ENCODE measurements around the gene TEX19.
"Not testable (repeated sequence)": the region's sequence is repeated elsewhere in the genome, so short reads cannot be mapped to it uniquely, and the experiment has no call there.

TEX19 gene

GRCh38 chr17:82408288-82408937 lies 49.4 kb downstream of the TEX19 start:
- TF ChIP-seq FOXK2 (IDR thresholded peaks at IDR 0.05) (no peak), FOXA1 (IDR thresholded peaks at IDR 0.05) (no peak), LEF1 (IDR thresholded peaks at IDR 0.05; ENCODE audit: borderline replicate concordance) (no peak), L3MBTL2 (conservative IDR thresholded peaks at IDR 0.05) (no peak), BHLHE40 (IDR thresholded peaks at IDR 0.05; ENCODE audit: borderline replicate concordance) (no peak), ARNT (IDR thresholded peaks at IDR 0.05) (no peak), ELF4 (IDR thresholded peaks at IDR 0.05) (no peak), CTBP1 (IDR thresholded peaks at IDR 0.05; ENCODE audit: borderline replicate concordance) (no peak), HDGF (IDR thresholded peaks at IDR 0.05; ENCODE audit: borderline replicate concordance) (no peak), PKNOX1 (IDR thresholded peaks at IDR 0.05) (no peak)
- CTCF ChIA-PET, result no interaction called here
- DNase-seq (ENCODE audit: extremely low spot score), result no peak
- POLR2A ChIA-PET, result no interaction called here

- CTCF ChIA-PET, result interaction anchor here (0.7 kb wide), 1 partner anchor 173 kb away, joined by 3 read pairs; no protein-coding TSS in a partner anchor
- TF ChIP-seq FOXM1 (IDR thresholded peaks at IDR 0.05; ENCODE audit: borderline replicate concordance) (no peak), HDGF (IDR thresholded peaks at IDR 0.05; ENCODE audit: borderline replicate concordance) (no peak), ARNT (IDR thresholded peaks at IDR 0.05) (no peak), CTBP1 (IDR thresholded peaks at IDR 0.05; ENCODE audit: borderline replicate concordance) (no peak), FOXK2 (IDR thresholded peaks at IDR 0.05) (no peak), SP1 (IDR thresholded peaks at IDR 0.05) (no peak), FOXA1 (IDR thresholded peaks at IDR 0.05) (no peak), TARDBP (IDR thresholded peaks at IDR 0.05) (no peak), BHLHE40 (IDR thresholded peaks at IDR 0.05; ENCODE audit: borderline replicate concordance) (no peak), ELF4 (IDR thresholded peaks at IDR 0.05) (no peak)
- POLR2A ChIA-PET, result no interaction called here
- no peak for DNase-seq (ENCODE audit: extremely low spot score)
Observed at GRCh38 chr17:82408938-82409318, 49.9 kb downstream of the TEX19 start.

GRCh38 chr17:82410014-82410716 lies 51.1 kb downstream of the TEX19 start:
- no peak for DNase-seq (ENCODE audit: extremely low spot score)
- POLR2A ChIA-PET, result no interaction called here
- TF ChIP-seq TARDBP (IDR thresholded peaks at IDR 0.05) (no peak), FOXA1 (IDR thresholded peaks at IDR 0.05) (no peak), BHLHE40 (IDR thresholded peaks at IDR 0.05; ENCODE audit: borderline replicate concordance) (no peak), ZNF384 (IDR thresholded peaks at IDR 0.05) (no peak), CTBP1 (IDR thresholded peaks at IDR 0.05; ENCODE audit: borderline replicate concordance) (no peak), LEF1 (IDR thresholded peaks at IDR 0.05; ENCODE audit: borderline replicate concordance) (no peak), HDGF (IDR thresholded peaks at IDR 0.05; ENCODE audit: borderline replicate concordance) (no peak), FOXM1 (IDR thresholded peaks at IDR 0.05; ENCODE audit: borderline replicate concordance) (no peak), NFRKB (IDR thresholded peaks at IDR 0.05) (no peak), FOXK2 (IDR thresholded peaks at IDR 0.05) (no peak), PKNOX1 (IDR thresholded peaks at IDR 0.05) (no peak)
- CTCF ChIA-PET, result interaction anchor here (0.7 kb wide), 1 partner anchor 59 kb away, joined by 5 read pairs; no protein-coding TSS in a partner anchor

GRCh38 chr17:82411396-82412053 lies 52.5 kb downstream of the TEX19 start:
- POLR2A ChIA-PET, result no interaction called here
- CTCF ChIA-PET, result no interaction called here
- TF ChIP-seq ZNF384 (IDR thresholded peaks at IDR 0.05) (no peak), ELF4 (IDR thresholded peaks at IDR 0.05) (no peak), CTBP1 (IDR thresholded peaks at IDR 0.05; ENCODE audit: borderline replicate concordance) (no peak), PKNOX1 (IDR thresholded peaks at IDR 0.05) (no peak), LEF1 (IDR thresholded peaks at IDR 0.05; ENCODE audit: borderline replicate concordance) (no peak), NFRKB (IDR thresholded peaks at IDR 0.05) (no peak), FOXA1 (IDR thresholded peaks at IDR 0.05) (no peak), TARDBP (IDR thresholded peaks at IDR 0.05) (no peak)
- no peak for DNase-seq (ENCODE audit: extremely low spot score)

- DNase-seq (ENCODE audit: extremely low spot score); CTCF ChIA-PET; POLR2A ChIA-PET: not testable (repeated sequence)
Observed at GRCh38 chr17:82412081-82412480, 53.0 kb downstream of the TEX19 start.

Data from HEK293T (cell line).